K562 (cell line): ENCODE data around the gene TALDO1. TPM values are rescaled to one million over a fixed set of nuclear protein-coding genes. Genes with fewer than 3 reads are reported as not detected.

ENCODE experiments used
- ATAC-seq: fragments of 200-7000 bp; cut with Tn5 transposase; 3 replicates; pipeline ENCODE4 v1.9.1; 2020; ENCODE audit warnings: moderate library complexity
- BruUV-seq: library from RNA; stranded (reverse); fragments of 400-500 nt; replicated peaks from 2 replicates; lab custom pipeline; 2021; lab: Mats Ljungman, UMichigan
- CTCF ChIA-PET: fragments of 300-600 bp; formaldehyde crosslinking; extraction: SDS; loops from one replicate; lab custom pipeline; 2021; ENCODE audit warnings: low intra/inter-chr PET ratio; lab: Yijun Ruan, JAX
- POLR2A ChIA-PET: fragments of 300-600, 350-650 bp; sonication (Branson Sonifier 250); formaldehyde crosslinking; extraction: SDS; loops from one replicate; lab custom pipeline; 2021; ENCODE audit warnings: antibody characterized with exemption, inconsistent platforms; lab: Yijun Ruan, JAX
- DNase-seq, 4 experiments: peaks; one replicate each; pipeline versions ENCODE4 v3.0.0 to v3.0.0-alpha.2; 2011 to 2018; ENCODE audit warnings: low spot score in 3 of 4, mixed read lengths in 3 of 4; ENCODE audit errors: extremely low read depth in 1 of 4
- FAIRE-seq: peaks from 2 replicates; lab custom pipeline; 2011; peaks lifted over from hg19 to GRCh38; lab: Jason Lieb, UNC
- H2AFZ ChIP-seq: 2 replicates; pipeline ENCODE4 v1.6.0; 2011; ENCODE audit warnings: low read depth, low read length, control low read depth, inconsistent platforms
- H3K27ac ChIP-seq: fragments of 200-600 bp; 3 replicates; pipeline ENCODE4 v1.8.0; 2011; ENCODE audit warnings: low read depth, mild to moderate bottlenecking, control low read depth, inconsistent platforms, low read length, moderate library complexity, mixed read lengths; ENCODE audit errors: extremely low read depth
- H3K27me3 ChIP-seq, 2 experiments: fragments of 300-600 bp in 1 of 2; 2 replicates in 1 of 2; 3 replicates in 1 of 2; pipeline versions ENCODE4 v1.6.0 to v1.8.0; 2011; ENCODE audit warnings: inconsistent platforms in 2 of 2, low read length in 2 of 2, mild to moderate bottlenecking in 1 of 2, mixed read lengths in 1 of 2, moderate library complexity in 1 of 2; ENCODE audit not compliant: control insufficient read depth in 2 of 2, insufficient read depth in 2 of 2
- H3K36me3 ChIP-seq: fragments of 300-600 bp; 3 replicates; pipeline ENCODE4 v1.8.0; 2011; ENCODE audit warnings: mild to moderate bottlenecking, low read length, inconsistent platforms; ENCODE audit not compliant: control insufficient read depth, insufficient read depth
- H3K4me1 ChIP-seq, 2 experiments: fragments of 200-600 bp in 1 of 2; replicated peaks in 1 of 2; 2 replicates in 1 of 2; 3 replicates in 1 of 2; pipeline versions ENCODE4 v1.5.1 to v1.8.0; 2011; ENCODE audit warnings: inconsistent platforms in 2 of 2, low read length in 2 of 2, mild to moderate bottlenecking in 1 of 2, mixed read lengths in 1 of 2, moderate library complexity in 1 of 2; ENCODE audit not compliant: control insufficient read depth in 2 of 2, insufficient read depth in 2 of 2
- H3K4me2 ChIP-seq: 2 replicates; pipeline ENCODE4 v1.6.1; 2011; ENCODE audit warnings: low read length, control low read depth, inconsistent platforms, mixed read lengths; ENCODE audit not compliant: insufficient read depth
- H3K4me3 ChIP-seq: fragments of 200-600 bp; sonication (generic), shearing (Covaris generic); 2 replicates; pipeline ENCODE4 v1.5.1; 2016; ENCODE audit warnings: control low read depth, inconsistent platforms
- H3K79me2 ChIP-seq: fragments of 200-600 bp; 3 replicates; pipeline ENCODE4 v1.8.0; 2011; ENCODE audit warnings: low read length, inconsistent platforms; ENCODE audit not compliant: control insufficient read depth, insufficient read depth
- H3K9ac ChIP-seq, 2 experiments: 2 replicates each; pipeline versions ENCODE4 v1.6.0 to v1.6.1; 2011; ENCODE audit warnings: low read depth in 2 of 2, low read length in 2 of 2, control low read depth in 1 of 2, inconsistent platforms in 1 of 2, mild to moderate bottlenecking in 1 of 2, mixed read lengths in 1 of 2; ENCODE audit not compliant: insufficient read depth in 1 of 2
- H3K9me1 ChIP-seq: one replicate; pipeline ENCODE4 v1.6.0; 2011; ENCODE audit warnings: inconsistent platforms, mild to moderate bottlenecking, low read length, moderate library complexity; ENCODE audit not compliant: control insufficient read depth, insufficient read depth
- H3K9me3 ChIP-seq: replicated peaks from 2 replicates; pipeline ENCODE4 v1.5.1; 2011; ENCODE audit warnings: low read depth, low read length, inconsistent platforms; ENCODE audit not compliant: control insufficient read depth, insufficient read depth
- H4K20me1 ChIP-seq: replicated peaks from 2 replicates; pipeline ENCODE4 v1.6.1; 2011; ENCODE audit warnings: low read length, inconsistent platforms, mixed read lengths; ENCODE audit not compliant: control insufficient read depth, insufficient read depth
- POLR2G ChIP-seq: fragments of 200-400 bp; formaldehyde crosslinking; IDR thresholded peaks from 2 replicates; pipeline ENCODE4 v1.6.1; 2017; ENCODE audit warnings: low read depth, mild to moderate bottlenecking, antibody characterized with exemption, low read length, moderate library complexity
- RBFOX2 ChIP-seq: fragments of 200-400 bp; formaldehyde crosslinking; IDR thresholded peaks from 2 replicates; pipeline ENCODE4 v1.6.1; 2017; ENCODE audit warnings: low read depth, mild to moderate bottlenecking, low read length, moderate library complexity
- U2AF2 ChIP-seq: fragments of 200-400 bp; formaldehyde crosslinking; optimal IDR thresholded peaks from 2 replicates; pipeline ENCODE3; 2017; ENCODE audit warnings: low read depth, mild to moderate bottlenecking, low read length
- ZEB2 ChIP-seq: fragments of 450-650 bp; IDR thresholded peaks from 2 replicates; pipeline ENCODE4 v1.6.1; 2016
- ZNF232 ChIP-seq: sonication (generic); formaldehyde crosslinking; IDR thresholded peaks from 2 replicates; pipeline ENCODE4 v1.8.0; 2022; ENCODE audit warnings: mild to moderate bottlenecking, missing genetic modification reagents
- WGBS: fragments of 100-300 bp; shearing (Covaris generic); methylation state at CpG from one replicate; pipeline ENCODE4 v1.1.6; 2016; ENCODE audit warnings: low coverage, mixed read lengths; ENCODE audit not compliant: insufficient coverage; ENCODE audit errors: missing lambda C conversion rate; 5-methylcytosine and 5-hydroxymethylcytosine counted together
- in situ Hi-C: fragments of 300-500 bp; cut with MboI; formaldehyde crosslinking; loops from 4 replicates; pipeline ENCODE4 v1.15.0; 2018; ENCODE audit warnings: inconsistent platforms, mixed read lengths
- intact Hi-C: fragments of 100-400 bp; cut with micrococcal nuclease; formaldehyde crosslinking; loops from 2 replicates; pipeline ENCODE4 v1.14.2; 2022
- polyA plus RNA-seq, 8 experiments: library from polyadenylated mRNA; depleted of rRNA in 4 of 8; stranded (reverse) in 5 of 8; unstranded in 3 of 8; fragments of >200 nt; fragmentation: Nextera tagmentation in 2 of 8; fragmentation: Illumina TruSeq in 1 of 8; extraction: Ambion mirVana in 2 of 8; extraction: Trizol in 1 of 8; gene quantifications; 2 replicates each; pipeline versions ENCODE4 v1.2.1 to v1.2.3, GENCODE V29; 2011 to 2014; ENCODE audit warnings: inconsistent platforms in 1 of 8, missing spikeins in 1 of 8
- total RNA-seq, 7 experiments: library from RNA; depleted of rRNA in 6 of 7; stranded (reverse); fragments of >200 nt in 6 of 7; fragmentation: Illumina TruSeq in 2 of 7; extraction: Trizol in 2 of 7; gene quantifications; 2 replicates each; pipeline versions ENCODE4 v1.2.1 to v1.2.3, GENCODE V29; 2011 to 2021; ENCODE audit warnings: low replicate concordance in 1 of 7

TALDO1 gene
- total and polyA plus RNA-seq, 9 of the 15 experiments (the other 6 are each of a cell fraction or from before 2014, with no cell fraction given): 260 to 541 (median 441) TPM

GRCh38 chr11:778976-779954 lies 32.0 kb downstream of the TALDO1 start:
- Histone ChIP-seq H3K27me3 (no peaks in the 10 kb centered on the region), H3K36me3 (peaks cover 29% of the 10 kb centered on the region; the same call in 2 of the 3 replicates), H3K4me2 (no peak overlapping the region), H2AFZ (no peak overlapping the region), H4K20me1 (peaks cover 18% of the 10 kb centered on the region), H3K79me2 (peaks cover 48% of the 10 kb centered on the region), H3K9me1 (peaks cover 6% of the 10 kb centered on the region), H3K4me3 (no peak overlapping the region), H3K4me1 (peaks cover 16 to 85% of the 10 kb centered on the region in 2 experiments), H3K9me3 (no peaks in the 10 kb centered on the region; the same call in 1 of the 2 replicates), H3K27ac (no peak overlapping the region), H3K9ac (peak overlapping the region in 1 of 2 experiments; percentile 98; a peak in 2 of 4 replicates)
- ChIA-PET POLR2A (interaction anchor here (0.5 to 0.8 kb wide), 5 partner anchors 14 to 28 kb away, joined by 3 to 4 read pairs (median 3); no protein-coding TSS in a partner anchor), CTCF (no interaction called here)
- intact Hi-C loops (no loop called here), in situ Hi-C loops (no loop called here)
- FAIRE-seq (no peak), DNase-seq (no peak), ATAC-seq (no peak)
- whole genome bisulfite sequencing: 93% methylated on average over 22 of the region's 23 CpGs
- TSS peak; percentile 45 for BruUV-seq
- TF ChIP-seq U2AF2 (no peak), RBFOX2 (peak; percentile 15; the same call in 1 of the 2 replicates), ZEB2 (no peak), ZNF232 (CRISPR knock-in tag) (no peak), POLR2G (peak; percentile 30; the same call in 1 of the 2 replicates)
